HepG2 (cell line): ENCODE measurements around the gene SMCHD1. TPM values are rescaled to one million over a fixed set of nuclear protein-coding genes. Genes with fewer than 3 reads are reported as not detected.

Source experiments
- ATAC-seq: fragments of 200-7000 bp; cut with Tn5 transposase; 3 replicates; pipeline ENCODE4 v1.9.1; 2020; ENCODE audit warnings: mild to moderate bottlenecking, moderate library complexity
- BruUV-seq: library from RNA; stranded (reverse); fragments of 400-500 nt; replicated peaks from 2 replicates; lab custom pipeline; 2021; lab: Mats Ljungman, UMichigan
- CTCF ChIA-PET: fragments of 300-600 bp; formaldehyde crosslinking; extraction: SDS; loops from one replicate; lab custom pipeline; 2021; ENCODE audit warnings: low total read pairs, inconsistent platforms, low intra/inter-chr PET ratio; lab: Yijun Ruan, JAX
- POLR2A ChIA-PET: fragments of 350-600 bp; sonication (Branson Sonifier 250); formaldehyde crosslinking; loops from one replicate; lab custom pipeline; 2020; ENCODE audit warnings: antibody characterized with exemption, inconsistent platforms; lab: Yijun Ruan, JAX
- DNase-seq: peaks from one replicate; pipeline ENCODE4 v3.0.0-alpha.2; 2015; ENCODE audit warnings: low spot score
- FAIRE-seq: peaks from 3 replicates; lab custom pipeline; 2011; peaks lifted over from hg19 to GRCh38; lab: Jason Lieb, UNC
- H2AFZ ChIP-seq: one replicate; pipeline ENCODE4 v1.6.1; 2011; ENCODE audit warnings: low read length, inconsistent platforms
- H3K27ac ChIP-seq: fragments of 300-600 bp; 3 replicates; pipeline ENCODE4 v1.8.0; 2011; ENCODE audit warnings: mixed run types, mild to moderate bottlenecking, mixed read lengths, low read length, inconsistent platforms; ENCODE audit not compliant: insufficient read depth; ENCODE audit errors: extremely low read length
- H3K27me3 ChIP-seq, 2 experiments: fragments of 200-600 bp in 1 of 2; 2 replicates in 1 of 2; 3 replicates in 1 of 2; pipeline versions ENCODE4 v1.6.0 to v1.8.0; 2011; ENCODE audit warnings: low read length in 2 of 2, mild to moderate bottlenecking in 2 of 2, moderate library complexity in 2 of 2, inconsistent platforms in 1 of 2; ENCODE audit not compliant: insufficient read depth in 2 of 2, control insufficient read depth in 1 of 2
- H3K36me3 ChIP-seq, 2 experiments: fragments of 200-600 bp in 1 of 2; replicated peaks in 1 of 2; 2 replicates in 1 of 2; 3 replicates in 1 of 2; pipeline versions ENCODE4 v1.5.1 to v1.8.0; 2011; ENCODE audit warnings: low read length in 2 of 2, inconsistent platforms in 1 of 2; ENCODE audit not compliant: insufficient read depth in 2 of 2, control insufficient read depth in 1 of 2
- H3K4me1 ChIP-seq: 2 replicates; pipeline ENCODE4 v1.5.1; 2012; ENCODE audit warnings: low read length, inconsistent platforms; ENCODE audit not compliant: insufficient read depth
- H3K4me2 ChIP-seq: 2 replicates; pipeline ENCODE4 v1.6.0; 2011; ENCODE audit warnings: low read depth, low read length, inconsistent platforms
- H3K4me3 ChIP-seq, 3 experiments: fragments of 200-600 bp in 1 of 3; sonication (generic), shearing (Covaris generic) in 1 of 3; replicated peaks in 1 of 3; 2 replicates each; pipeline ENCODE4 v1.5.1; 2011 to 2016; ENCODE audit warnings: low read length in 3 of 3, inconsistent platforms in 2 of 3, low read depth in 2 of 3, mild to moderate bottlenecking in 2 of 3, control low read depth in 1 of 3, mixed read lengths in 1 of 3; ENCODE audit not compliant: insufficient read depth in 1 of 3
- H3K79me2 ChIP-seq: one replicate; pipeline ENCODE4 v1.6.1; 2011; ENCODE audit warnings: low read length, inconsistent platforms; ENCODE audit not compliant: insufficient read depth
- H3K9ac ChIP-seq: 2 replicates; pipeline ENCODE4 v1.6.0; 2011; ENCODE audit warnings: mild to moderate bottlenecking, low read depth, low read length, inconsistent platforms; ENCODE audit not compliant: insufficient read depth
- H3K9me3 ChIP-seq: 2 replicates; pipeline ENCODE4 v1.5.1; 2012; ENCODE audit warnings: mild to moderate bottlenecking, low read length
- H4K20me1 ChIP-seq: 2 replicates; pipeline ENCODE4 v1.6.0; 2011; ENCODE audit warnings: inconsistent platforms, mild to moderate bottlenecking, low read length, moderate library complexity; ENCODE audit not compliant: insufficient read depth
- ARNT2 ChIP-seq: sonication (generic); formaldehyde crosslinking; IDR thresholded peaks from 2 replicates; pipeline ENCODE4 v1.8.0; 2022; ENCODE audit warnings: mild to moderate bottlenecking, low read depth, missing genetic modification reagents, moderate library complexity
- ARNTL ChIP-seq: sonication (generic); formaldehyde crosslinking; IDR thresholded peaks from 2 replicates; pipeline ENCODE4 v1.4.0; 2020; ENCODE audit warnings: mild to moderate bottlenecking, missing genetic modification reagents
- CHD2 ChIP-seq: IDR thresholded peaks from 2 replicates; pipeline ENCODE4 v1.6.1; 2011; ENCODE audit warnings: low read depth, low read length, improper control_type of control experiment
- GABPB1 ChIP-seq: IDR thresholded peaks from 2 replicates; pipeline ENCODE4 v1.6.1; 2016; ENCODE audit warnings: mild to moderate bottlenecking, missing genetic modification reagents, moderate library complexity, missing compliant biosample characterization
- GATAD2A ChIP-seq: IDR thresholded peaks from 2 replicates; pipeline ENCODE4 v1.6.1; 2016
- KAT8 ChIP-seq: IDR thresholded peaks from 2 replicates; pipeline ENCODE4 v1.6.1; 2016; ENCODE audit warnings: missing genetic modification reagents, missing compliant biosample characterization
- TGIF2 ChIP-seq: IDR thresholded peaks from 2 replicates; pipeline ENCODE4 v1.6.1; 2016; ENCODE audit warnings: control low read depth, missing compliant biosample characterization
- ZNF282 ChIP-seq: fragments of 450-650 bp; IDR thresholded peaks from 2 replicates; pipeline ENCODE4 v1.6.1; 2018; ENCODE audit not compliant: partially characterized antibody
- ZNF441 ChIP-seq: sonication (generic); formaldehyde crosslinking; IDR thresholded peaks from 2 replicates; pipeline ENCODE4 v1.7.0; 2021; ENCODE audit warnings: missing genetic modification reagents, borderline replicate concordance
- ZNF510 ChIP-seq: sonication (generic); formaldehyde crosslinking; IDR thresholded peaks from 2 replicates; pipeline ENCODE4 v1.4.0; 2020; ENCODE audit warnings: low read depth, mild to moderate bottlenecking, missing genetic modification reagents
- ZNF616 ChIP-seq: sonication (generic); formaldehyde crosslinking; IDR thresholded peaks from 2 replicates; pipeline ENCODE4 v1.5.0; 2020; ENCODE audit warnings: low read depth, mild to moderate bottlenecking, missing genetic modification reagents
- ZNF777 ChIP-seq: sonication (generic); formaldehyde crosslinking; IDR thresholded peaks from 2 replicates; pipeline ENCODE4 v1.4.0; 2020; ENCODE audit warnings: missing genetic modification reagents
- ZNF781 ChIP-seq: sonication (generic); formaldehyde crosslinking; IDR thresholded peaks from 2 replicates; pipeline ENCODE4 v1.5.1; 2020; ENCODE audit warnings: borderline replicate concordance, mild to moderate bottlenecking, missing genetic modification reagents; ENCODE audit errors: not compliant biosample characterization
- ZNF879 ChIP-seq: sonication (generic); formaldehyde crosslinking; IDR thresholded peaks from 2 replicates; pipeline ENCODE4 v1.8.1; 2023; ENCODE audit warnings: missing genetic modification reagents
- ZSCAN31 ChIP-seq: sonication (generic); formaldehyde crosslinking; IDR thresholded peaks from 2 replicates; pipeline ENCODE4 v1.5.0; 2020; ENCODE audit warnings: low read depth, mild to moderate bottlenecking, missing genetic modification reagents
- ZZZ3 ChIP-seq: sonication (generic); formaldehyde crosslinking; IDR thresholded peaks from 2 replicates; pipeline ENCODE4 v1.4.0; 2020; ENCODE audit warnings: missing genetic modification reagents, mild to moderate bottlenecking, borderline replicate concordance
- in situ Hi-C: cut with HindIII; loops from 2 replicates; pipeline ENCODE4 v1.10.0; 2017; ENCODE audit warnings: low pct_unique_long_range_greater_than_20kb; ENCODE audit not compliant: extremely low pct_ligation_motif_present
- intact Hi-C: fragments of 100-400 bp; cut with micrococcal nuclease; formaldehyde crosslinking; loops from one replicate; pipeline ENCODE4 v1.10.0; 2022; ENCODE audit not compliant: unreplicated experiment
- polyA plus RNA-seq, 8 experiments: library from polyadenylated mRNA; depleted of rRNA in 3 of 8; stranded (reverse) in 7 of 8; unstranded in 1 of 8; fragments of >200 nt; fragmentation: Illumina TruSeq in 4 of 8; extraction: Trizol in 4 of 8; gene quantifications; 2 replicates each; pipeline versions ENCODE4 v1.2.1 to v1.2.3, GENCODE V29; 2011 to 2016; ENCODE audit warnings: low read depth in 4 of 8, missing spikeins in 1 of 8, mixed read lengths in 1 of 8; ENCODE audit not compliant: insufficient read depth in 1 of 8
- total RNA-seq, 5 experiments: library from RNA; depleted of rRNA; stranded (reverse); fragments of >200 nt; fragmentation: Illumina TruSeq; extraction: Trizol; gene quantifications; 2 replicates each; pipeline ENCODE4 v1.2.3, GENCODE V29; 2016; ENCODE audit warnings: low read depth in 1 of 5
- TF ChIP-seq, protein P1 (sequence below): sonication (generic); formaldehyde crosslinking; IDR thresholded peaks from 2 replicates; pipeline ENCODE4 v1.4.0; 2020; ENCODE audit warnings: missing genetic modification reagents, borderline replicate concordance

SMCHD1 gene
- total and polyA plus RNA-seq, 2 of the 13 experiments (the other 11 are each of a cell fraction or from before 2014, with no cell fraction given): 21.4 to 93.6 TPM

DNA sequence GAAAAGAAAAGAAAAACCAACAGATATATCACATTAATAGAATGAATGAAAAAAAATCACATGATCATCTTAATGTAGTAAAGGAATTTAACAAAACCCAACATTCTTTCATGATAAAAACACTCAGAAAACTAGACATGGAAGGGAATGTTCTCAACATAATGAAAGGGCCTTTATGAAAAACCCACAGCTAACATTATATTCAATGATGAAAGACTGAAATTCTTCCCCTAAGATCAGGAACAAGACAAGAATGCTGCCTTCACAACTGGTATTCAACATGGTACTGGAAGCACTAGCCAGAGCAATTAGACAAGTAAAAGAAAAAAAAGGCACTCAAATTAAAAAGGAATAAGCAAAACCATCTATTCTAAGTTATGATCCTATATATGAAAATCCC, 162.8 kb downstream of the SMCHD1 start:
- no peak overlapping the region for H3K27ac ChIP-seq
- H3K79me2 ChIP-seq: no peaks in the 10 kb centered on the region
- no peak overlapping the region for H2AFZ ChIP-seq
- TF ChIP-seq ZNF616: no peak
- no peak for TF ChIP-seq ARNT2 (CRISPR knock-in tag)
- TF ChIP-seq ZNF510 (CRISPR knock-in tag): no peak
- TF ChIP-seq, protein P1, sequence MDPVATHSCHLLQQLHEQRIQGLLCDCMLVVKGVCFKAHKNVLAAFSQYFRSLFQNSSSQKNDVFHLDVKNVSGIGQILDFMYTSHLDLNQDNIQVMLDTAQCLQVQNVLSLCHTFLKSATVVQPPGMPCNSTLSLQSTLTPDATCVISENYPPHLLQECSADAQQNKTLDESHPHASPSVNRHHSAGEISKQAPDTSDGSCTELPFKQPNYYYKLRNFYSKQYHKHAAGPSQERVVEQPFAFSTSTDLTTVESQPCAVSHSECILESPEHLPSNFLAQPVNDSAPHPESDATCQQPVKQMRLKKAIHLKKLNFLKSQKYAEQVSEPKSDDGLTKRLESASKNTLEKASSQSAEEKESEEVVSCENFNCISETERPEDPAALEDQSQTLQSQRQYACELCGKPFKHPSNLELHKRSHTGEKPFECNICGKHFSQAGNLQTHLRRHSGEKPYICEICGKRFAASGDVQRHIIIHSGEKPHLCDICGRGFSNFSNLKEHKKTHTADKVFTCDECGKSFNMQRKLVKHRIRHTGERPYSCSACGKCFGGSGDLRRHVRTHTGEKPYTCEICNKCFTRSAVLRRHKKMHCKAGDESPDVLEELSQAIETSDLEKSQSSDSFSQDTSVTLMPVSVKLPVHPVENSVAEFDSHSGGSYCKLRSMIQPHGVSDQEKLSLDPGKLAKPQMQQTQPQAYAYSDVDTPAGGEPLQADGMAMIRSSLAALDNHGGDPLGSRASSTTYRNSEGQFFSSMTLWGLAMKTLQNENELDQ: no peak
- TF ChIP-seq ZNF441: no peak
- no peak for TF ChIP-seq CHD2
- no peak for TF ChIP-seq ZNF781 (CRISPR knock-in tag)
- TF ChIP-seq TGIF2 (CRISPR knock-in tag): no peak
- no peak for TF ChIP-seq GABPB1 (CRISPR knock-in tag)
- no peak for TF ChIP-seq ARNTL
- TF ChIP-seq ZNF777 (CRISPR knock-in tag): no peak
- TF ChIP-seq ZZZ3 (CRISPR knock-in tag): no peak
- no peak for TF ChIP-seq ZNF879 (CRISPR knock-in tag)
- no peak for TF ChIP-seq GATAD2A (CRISPR knock-in tag)
- TF ChIP-seq KAT8: no peak
- TF ChIP-seq ZNF282: no peak
- TF ChIP-seq ZSCAN31 (CRISPR knock-in tag): no peak
- intact Hi-C loops: no loop called here
- no TSS peak for BruUV-seq
- H3K4me3 ChIP-seq: no peak overlapping the region
- no peaks in the 10 kb centered on the region for H4K20me1 ChIP-seq
- no peaks in the 10 kb centered on the region for H3K27me3 ChIP-seq
- no peak overlapping the region for H3K9ac ChIP-seq
- DNase-seq (no peak), FAIRE-seq (no peak), ATAC-seq (no peak)
- POLR2A ChIA-PET: no interaction called here
- no peak overlapping the region for H3K4me2 ChIP-seq
- in situ Hi-C loops: no loop called here
- no peaks in the 10 kb centered on the region for H3K36me3 ChIP-seq
- CTCF ChIA-PET: no interaction called here
- no peaks in the 10 kb centered on the region for H3K4me1 ChIP-seq
- H3K9me3 ChIP-seq: peaks cover 4% of the 10 kb centered on the region; the same call in 1 of the 2 replicates
